ENCODE results near the gene NR4A1.

DNA sequence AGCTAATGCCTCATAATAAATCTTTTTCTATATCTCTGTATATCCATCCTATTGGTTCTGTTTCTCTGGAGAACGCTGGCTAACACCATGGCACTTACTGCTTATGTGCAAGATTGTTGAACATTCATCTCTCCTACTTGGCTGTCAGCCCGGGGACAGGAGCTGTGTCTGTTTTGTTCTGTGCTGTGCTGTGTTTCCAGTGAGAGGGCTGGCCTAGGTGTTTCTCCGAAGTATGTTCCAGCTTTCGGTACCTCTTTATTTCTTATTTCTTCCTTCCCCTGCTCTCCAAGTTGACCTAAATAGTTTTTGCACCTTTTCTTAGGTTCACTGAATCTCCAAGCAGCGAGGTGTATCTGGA, 18.8 kb upstream of the NR4A1 start:
- TF ChIP-seq, protein P1, sequence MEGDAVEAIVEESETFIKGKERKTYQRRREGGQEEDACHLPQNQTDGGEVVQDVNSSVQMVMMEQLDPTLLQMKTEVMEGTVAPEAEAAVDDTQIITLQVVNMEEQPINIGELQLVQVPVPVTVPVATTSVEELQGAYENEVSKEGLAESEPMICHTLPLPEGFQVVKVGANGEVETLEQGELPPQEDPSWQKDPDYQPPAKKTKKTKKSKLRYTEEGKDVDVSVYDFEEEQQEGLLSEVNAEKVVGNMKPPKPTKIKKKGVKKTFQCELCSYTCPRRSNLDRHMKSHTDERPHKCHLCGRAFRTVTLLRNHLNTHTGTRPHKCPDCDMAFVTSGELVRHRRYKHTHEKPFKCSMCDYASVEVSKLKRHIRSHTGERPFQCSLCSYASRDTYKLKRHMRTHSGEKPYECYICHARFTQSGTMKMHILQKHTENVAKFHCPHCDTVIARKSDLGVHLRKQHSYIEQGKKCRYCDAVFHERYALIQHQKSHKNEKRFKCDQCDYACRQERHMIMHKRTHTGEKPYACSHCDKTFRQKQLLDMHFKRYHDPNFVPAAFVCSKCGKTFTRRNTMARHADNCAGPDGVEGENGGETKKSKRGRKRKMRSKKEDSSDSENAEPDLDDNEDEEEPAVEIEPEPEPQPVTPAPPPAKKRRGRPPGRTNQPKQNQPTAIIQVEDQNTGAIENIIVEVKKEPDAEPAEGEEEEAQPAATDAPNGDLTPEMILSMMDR (IDR thresholded peaks at IDR 0.05), result no peak
- TF ChIP-seq POLR2A (IDR thresholded peaks at IDR 0.05), result no peak
